ENCODE results near the gene NCOR1. TPM values are rescaled to one million over a fixed set of nuclear protein-coding genes. Genes with fewer than 3 reads are reported as not detected.

The NCOR1 gene
- total and polyA plus RNA-seq, 2 of the 13 experiments (the other 11 are each of a cell fraction or from before 2014, with no cell fraction given): 57.0 to 71.7 TPM

- TF ChIP-seq ARID3A (IDR thresholded peaks at IDR 0.05; ENCODE audit: low read depth, low read length) (peak; percentile 40; the same call in 1 of the 2 replicates), NCOR1 (IDR thresholded peaks at IDR 0.05; ENCODE audit: borderline replicate concordance, low read length) (peak; percentile 88), FOXA1 (IDR thresholded peaks at IDR 0.05) (peak; percentile 6; the same call in 1 of the 2 replicates), FOXA1 (CRISPR knock-in tag; IDR thresholded peaks at IDR 0.05) (no peak; the same call in 1 of the 2 replicates), ZMAT3 (CRISPR knock-in tag; conservative IDR thresholded peaks at IDR 0.05) (0 out of 2 replicates have a peak, but pooled peaks have one; percentile 49), TEAD3 (CRISPR knock-in tag; optimal IDR thresholded peaks at IDR 0.05; ENCODE audit: borderline replicate concordance) (peak; percentile 96), CREM (IDR thresholded peaks at IDR 0.05) (peak; percentile 40; the same call in 1 of the 2 replicates), CREM (CRISPR knock-in tag; IDR thresholded peaks at IDR 0.05) (no peak), ASH2L (IDR thresholded peaks at IDR 0.05; ENCODE audit: insufficient read length, low read depth, low read length) (peak; percentile 70), SP4 (CRISPR knock-in tag; IDR thresholded peaks at IDR 0.05) (no peak), SOX13 (IDR thresholded peaks at IDR 0.05) (no peak), SOX13 (CRISPR knock-in tag; conservative IDR thresholded peaks at IDR 0.05 in 1 of 2, IDR thresholded peaks at IDR 0.05 in 1 of 2) (peak in 1 of 2 experiments; percentile 68; a peak in 2 of 4 replicates), ZNF362 (CRISPR knock-in tag; IDR thresholded peaks at IDR 0.05; ENCODE audit: borderline replicate concordance) (peak; percentile 68; the same call in 1 of the 2 replicates), POGZ (CRISPR knock-in tag; IDR thresholded peaks at IDR 0.05) (peak; percentile 19; the same call in 1 of the 2 replicates), ZNF629 (CRISPR knock-in tag; conservative IDR thresholded peaks at IDR 0.05) (0 out of 2 replicates have a peak, but pooled peaks have one; percentile 7), ATF4 (CRISPR knock-in tag; IDR thresholded peaks at IDR 0.05) (peak in 1 of 2 experiments; percentile 39; a peak in 1 of 4 replicates), FOSL2 (CRISPR knock-in tag; IDR thresholded peaks at IDR 0.05) (peak; percentile 60), ZNF138 (CRISPR knock-in tag; IDR thresholded peaks at IDR 0.05; ENCODE audit: low read depth) (no peak), HNF4A (CRISPR knock-in tag; IDR thresholded peaks at IDR 0.05) (peak; percentile 90), ZNF567 (CRISPR knock-in tag; IDR thresholded peaks at IDR 0.05; ENCODE audit: borderline replicate concordance) (no peak), ZSCAN5A (CRISPR knock-in tag; IDR thresholded peaks at IDR 0.05; ENCODE audit: borderline replicate concordance) (no peak), ZMYM4 (CRISPR knock-in tag; IDR thresholded peaks at IDR 0.05) (0 out of 2 replicates have a peak, but pooled peaks have one; percentile 19), ZBTB37 (CRISPR knock-in tag; IDR thresholded peaks at IDR 0.05) (0 out of 2 replicates have a peak, but pooled peaks have one; percentile 44), ZNF230 (CRISPR knock-in tag; IDR thresholded peaks at IDR 0.05) (no peak), MAFG (CRISPR knock-in tag; IDR thresholded peaks at IDR 0.05) (peak; percentile 67; the same call in 1 of the 2 replicates)
Measured at GRCh38 chr17:16040710-16041251, 174.6 kb downstream of the NCOR1 start (continued).
